K562 (cell line): ENCODE results near the gene MBLAC2. TPM values are rescaled to one million over a fixed set of nuclear protein-coding genes. Genes with fewer than 3 reads are reported as not detected.

Source experiments
- CXXC5 ChIP-seq: fragments of 250-450 bp; sonication (Bioruptor Pico); IDR thresholded peaks from 2 replicates; pipeline ENCODE4 v1.8.0; 2022; ENCODE audit warnings: inconsistent platforms, mild to moderate bottlenecking, moderate library complexity
- FOXM1 ChIP-seq, 2 experiments: fragments of 450-650 bp in 1 of 2; sonication (generic) in 1 of 2; formaldehyde crosslinking in 1 of 2; IDR thresholded peaks; 2 replicates each; pipeline versions ENCODE4 v1.6.1 to v1.9.0; 2017 to 2022; ENCODE audit warnings: low read depth in 2 of 2, mild to moderate bottlenecking in 2 of 2, missing genetic modification reagents in 1 of 2, moderate library complexity in 1 of 2
- HCFC1 ChIP-seq: IDR thresholded peaks from 2 replicates; pipeline ENCODE4 v1.6.1; 2012; ENCODE audit warnings: low read depth, low read length, improper control_type of control experiment
- NELFE ChIP-seq: IDR thresholded peaks from 2 replicates; pipeline ENCODE4 v1.6.1; 2011; ENCODE audit warnings: mild to moderate bottlenecking; ENCODE audit not compliant: insufficient read depth, insufficient read length
- NFRKB ChIP-seq: fragments of 450-650 bp; IDR thresholded peaks from 2 replicates; pipeline ENCODE4 v1.6.1; 2016; ENCODE audit warnings: low read depth
- NONO ChIP-seq, 2 experiments: fragments of 200-400 bp in 1 of 2; fragments of 450-650 bp in 1 of 2; formaldehyde crosslinking in 1 of 2; IDR thresholded peaks; 2 replicates each; pipeline ENCODE4 v1.6.1; 2017; ENCODE audit warnings: low read depth in 2 of 2, mild to moderate bottlenecking in 2 of 2, moderate library complexity in 2 of 2, low read length in 1 of 2
- TEAD4 ChIP-seq, 2 experiments: sonication (generic) in 1 of 2; formaldehyde crosslinking in 1 of 2; IDR thresholded peaks; 2 replicates each; pipeline versions ENCODE4 v1.6.1 to v1.8.0; 2012 to 2022; ENCODE audit warnings: borderline replicate concordance in 1 of 2, inconsistent platforms in 1 of 2, low read length in 1 of 2, mild to moderate bottlenecking in 1 of 2, missing genetic modification reagents in 1 of 2
- ZBTB1 ChIP-seq: sonication (generic); formaldehyde crosslinking; IDR thresholded peaks from 2 replicates; pipeline ENCODE4 v1.8.1; 2023; ENCODE audit warnings: missing genetic modification reagents, low read depth, mild to moderate bottlenecking, borderline replicate concordance
- ZNF121 ChIP-seq: sonication (generic); formaldehyde crosslinking; conservative IDR thresholded peaks from 2 replicates; pipeline ENCODE4 v1.8.0; 2022; ENCODE audit warnings: missing genetic modification reagents
- ZNF445 ChIP-seq: fragments of 250-450 bp; sonication (Bioruptor Pico); IDR thresholded peaks from 2 replicates; pipeline ENCODE4 v1.4.0; 2020; ENCODE audit warnings: low read depth, mild to moderate bottlenecking, moderate library complexity
- polyA plus RNA-seq, 8 experiments: library from polyadenylated mRNA; depleted of rRNA in 4 of 8; stranded (reverse) in 5 of 8; unstranded in 3 of 8; fragments of >200 nt; fragmentation: Nextera tagmentation in 2 of 8; fragmentation: Illumina TruSeq in 1 of 8; extraction: Ambion mirVana in 2 of 8; extraction: Trizol in 1 of 8; gene quantifications; 2 replicates each; pipeline versions ENCODE4 v1.2.1 to v1.2.3, GENCODE V29; 2011 to 2014; ENCODE audit warnings: inconsistent platforms in 1 of 8, missing spikeins in 1 of 8
- total RNA-seq, 7 experiments: library from RNA; depleted of rRNA in 6 of 7; stranded (reverse); fragments of >200 nt in 6 of 7; fragmentation: Illumina TruSeq in 2 of 7; extraction: Trizol in 2 of 7; gene quantifications; 2 replicates each; pipeline versions ENCODE4 v1.2.1 to v1.2.3, GENCODE V29; 2011 to 2021; ENCODE audit warnings: low replicate concordance in 1 of 7
- TF ChIP-seq, protein P1 (sequence below): fragments of 200-600 bp; sonication (generic); IDR thresholded peaks from one replicate; pipeline ENCODE4 v1.6.1; 2012; ENCODE audit warnings: mild to moderate bottlenecking, low read depth, low read length, inconsistent platforms
- TF ChIP-seq, protein P2 (sequence below): sonication (generic); IDR thresholded peaks from 2 replicates; pipeline ENCODE4 v1.6.1; 2016

MBLAC2 gene
- total and polyA plus RNA-seq, 9 of the 15 experiments (the other 6 are each of a cell fraction or from before 2014, with no cell fraction given), result 2.4 to 13.1 (median 10.3) TPM

GRCh38 chr5:90408571-90409317 is 65.8 kb downstream of the MBLAC2 start (continued):
- TF ChIP-seq, protein P1, sequence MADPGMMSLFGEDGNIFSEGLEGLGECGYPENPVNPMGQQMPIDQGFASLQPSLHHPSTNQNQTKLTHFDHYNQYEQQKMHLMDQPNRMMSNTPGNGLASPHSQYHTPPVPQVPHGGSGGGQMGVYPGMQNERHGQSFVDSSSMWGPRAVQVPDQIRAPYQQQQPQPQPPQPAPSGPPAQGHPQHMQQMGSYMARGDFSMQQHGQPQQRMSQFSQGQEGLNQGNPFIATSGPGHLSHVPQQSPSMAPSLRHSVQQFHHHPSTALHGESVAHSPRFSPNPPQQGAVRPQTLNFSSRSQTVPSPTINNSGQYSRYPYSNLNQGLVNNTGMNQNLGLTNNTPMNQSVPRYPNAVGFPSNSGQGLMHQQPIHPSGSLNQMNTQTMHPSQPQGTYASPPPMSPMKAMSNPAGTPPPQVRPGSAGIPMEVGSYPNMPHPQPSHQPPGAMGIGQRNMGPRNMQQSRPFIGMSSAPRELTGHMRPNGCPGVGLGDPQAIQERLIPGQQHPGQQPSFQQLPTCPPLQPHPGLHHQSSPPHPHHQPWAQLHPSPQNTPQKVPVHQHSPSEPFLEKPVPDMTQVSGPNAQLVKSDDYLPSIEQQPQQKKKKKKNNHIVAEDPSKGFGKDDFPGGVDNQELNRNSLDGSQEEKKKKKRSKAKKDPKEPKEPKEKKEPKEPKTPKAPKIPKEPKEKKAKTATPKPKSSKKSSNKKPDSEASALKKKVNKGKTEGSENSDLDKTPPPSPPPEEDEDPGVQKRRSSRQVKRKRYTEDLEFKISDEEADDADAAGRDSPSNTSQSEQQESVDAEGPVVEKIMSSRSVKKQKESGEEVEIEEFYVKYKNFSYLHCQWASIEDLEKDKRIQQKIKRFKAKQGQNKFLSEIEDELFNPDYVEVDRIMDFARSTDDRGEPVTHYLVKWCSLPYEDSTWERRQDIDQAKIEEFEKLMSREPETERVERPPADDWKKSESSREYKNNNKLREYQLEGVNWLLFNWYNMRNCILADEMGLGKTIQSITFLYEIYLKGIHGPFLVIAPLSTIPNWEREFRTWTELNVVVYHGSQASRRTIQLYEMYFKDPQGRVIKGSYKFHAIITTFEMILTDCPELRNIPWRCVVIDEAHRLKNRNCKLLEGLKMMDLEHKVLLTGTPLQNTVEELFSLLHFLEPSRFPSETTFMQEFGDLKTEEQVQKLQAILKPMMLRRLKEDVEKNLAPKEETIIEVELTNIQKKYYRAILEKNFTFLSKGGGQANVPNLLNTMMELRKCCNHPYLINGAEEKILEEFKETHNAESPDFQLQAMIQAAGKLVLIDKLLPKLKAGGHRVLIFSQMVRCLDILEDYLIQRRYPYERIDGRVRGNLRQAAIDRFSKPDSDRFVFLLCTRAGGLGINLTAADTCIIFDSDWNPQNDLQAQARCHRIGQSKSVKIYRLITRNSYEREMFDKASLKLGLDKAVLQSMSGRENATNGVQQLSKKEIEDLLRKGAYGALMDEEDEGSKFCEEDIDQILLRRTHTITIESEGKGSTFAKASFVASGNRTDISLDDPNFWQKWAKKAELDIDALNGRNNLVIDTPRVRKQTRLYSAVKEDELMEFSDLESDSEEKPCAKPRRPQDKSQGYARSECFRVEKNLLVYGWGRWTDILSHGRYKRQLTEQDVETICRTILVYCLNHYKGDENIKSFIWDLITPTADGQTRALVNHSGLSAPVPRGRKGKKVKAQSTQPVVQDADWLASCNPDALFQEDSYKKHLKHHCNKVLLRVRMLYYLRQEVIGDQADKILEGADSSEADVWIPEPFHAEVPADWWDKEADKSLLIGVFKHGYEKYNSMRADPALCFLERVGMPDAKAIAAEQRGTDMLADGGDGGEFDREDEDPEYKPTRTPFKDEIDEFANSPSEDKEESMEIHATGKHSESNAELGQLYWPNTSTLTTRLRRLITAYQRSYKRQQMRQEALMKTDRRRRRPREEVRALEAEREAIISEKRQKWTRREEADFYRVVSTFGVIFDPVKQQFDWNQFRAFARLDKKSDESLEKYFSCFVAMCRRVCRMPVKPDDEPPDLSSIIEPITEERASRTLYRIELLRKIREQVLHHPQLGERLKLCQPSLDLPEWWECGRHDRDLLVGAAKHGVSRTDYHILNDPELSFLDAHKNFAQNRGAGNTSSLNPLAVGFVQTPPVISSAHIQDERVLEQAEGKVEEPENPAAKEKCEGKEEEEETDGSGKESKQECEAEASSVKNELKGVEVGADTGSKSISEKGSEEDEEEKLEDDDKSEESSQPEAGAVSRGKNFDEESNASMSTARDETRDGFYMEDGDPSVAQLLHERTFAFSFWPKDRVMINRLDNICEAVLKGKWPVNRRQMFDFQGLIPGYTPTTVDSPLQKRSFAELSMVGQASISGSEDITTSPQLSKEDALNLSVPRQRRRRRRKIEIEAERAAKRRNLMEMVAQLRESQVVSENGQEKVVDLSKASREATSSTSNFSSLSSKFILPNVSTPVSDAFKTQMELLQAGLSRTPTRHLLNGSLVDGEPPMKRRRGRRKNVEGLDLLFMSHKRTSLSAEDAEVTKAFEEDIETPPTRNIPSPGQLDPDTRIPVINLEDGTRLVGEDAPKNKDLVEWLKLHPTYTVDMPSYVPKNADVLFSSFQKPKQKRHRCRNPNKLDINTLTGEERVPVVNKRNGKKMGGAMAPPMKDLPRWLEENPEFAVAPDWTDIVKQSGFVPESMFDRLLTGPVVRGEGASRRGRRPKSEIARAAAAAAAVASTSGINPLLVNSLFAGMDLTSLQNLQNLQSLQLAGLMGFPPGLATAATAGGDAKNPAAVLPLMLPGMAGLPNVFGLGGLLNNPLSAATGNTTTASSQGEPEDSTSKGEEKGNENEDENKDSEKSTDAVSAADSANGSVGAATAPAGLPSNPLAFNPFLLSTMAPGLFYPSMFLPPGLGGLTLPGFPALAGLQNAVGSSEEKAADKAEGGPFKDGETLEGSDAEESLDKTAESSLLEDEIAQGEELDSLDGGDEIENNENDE, result no peak
- no peak for TF ChIP-seq ZNF445 (CRISPR knock-in tag)
- 0 out of 2 replicates have a peak, but pooled peaks have one; percentile 7 for TF ChIP-seq CXXC5 (CRISPR knock-in tag)
- TF ChIP-seq NONO (IDR thresholded peaks at IDR 0.05; ENCODE audit: low read depth in 2 of 2, low read length in 1 of 2), result 0 out of 4 replicates have a peak, but pooled peaks of 1 of the 2 experiments have one; percentile 54
- TF ChIP-seq, protein P2, sequence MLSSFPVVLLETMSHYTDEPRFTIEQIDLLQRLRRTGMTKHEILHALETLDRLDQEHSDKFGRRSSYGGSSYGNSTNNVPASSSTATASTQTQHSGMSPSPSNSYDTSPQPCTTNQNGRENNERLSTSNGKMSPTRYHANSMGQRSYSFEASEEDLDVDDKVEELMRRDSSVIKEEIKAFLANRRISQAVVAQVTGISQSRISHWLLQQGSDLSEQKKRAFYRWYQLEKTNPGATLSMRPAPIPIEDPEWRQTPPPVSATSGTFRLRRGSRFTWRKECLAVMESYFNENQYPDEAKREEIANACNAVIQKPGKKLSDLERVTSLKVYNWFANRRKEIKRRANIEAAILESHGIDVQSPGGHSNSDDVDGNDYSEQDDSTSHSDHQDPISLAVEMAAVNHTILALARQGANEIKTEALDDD, result peak; percentile 54
- no peak for TF ChIP-seq HCFC1
- TF ChIP-seq NFRKB, result 0 out of 2 replicates have a peak, but pooled peaks have one; percentile 71
- no peak for TF ChIP-seq NELFE
- no peak for TF ChIP-seq ZBTB1 (CRISPR knock-in tag)
- TF ChIP-seq FOXM1 (IDR thresholded peaks at IDR 0.05; ENCODE audit: low read depth), result no peak
- no peak for TF ChIP-seq FOXM1 (CRISPR knock-in tag; IDR thresholded peaks at IDR 0.05; ENCODE audit: low read depth)
- TF ChIP-seq TEAD4 (IDR thresholded peaks at IDR 0.05; ENCODE audit: low read length), result peak; percentile 44; the same call in 1 of the 2 replicates
- TF ChIP-seq TEAD4 (CRISPR knock-in tag; IDR thresholded peaks at IDR 0.05; ENCODE audit: borderline replicate concordance), result no peak
- no peak for TF ChIP-seq ZNF121
